GM12875 (cell line): ENCODE data around the gene APMAP.

Source experiments
- H3K4me3 ChIP-seq: one replicate; pipeline ENCODE4 v1.5.1; 2011; ENCODE audit warnings: low read depth, low read length, control low read depth
- CTCF ChIP-seq: IDR thresholded peaks from 2 replicates; pipeline ENCODE4 v1.5.1; 2011; ENCODE audit warnings: low read depth, mild to moderate bottlenecking, control low read depth, inconsistent platforms, low read length, moderate library complexity, borderline replicate concordance; ENCODE audit not compliant: insufficient read depth

APMAP gene

GRCh38 chr20:24979036-24979960 is 13.3 kb downstream of the APMAP start:
- TF ChIP-seq CTCF, result no peak
- no peak overlapping the region for H3K4me3 ChIP-seq

- TF ChIP-seq CTCF, result no peak
- H3K4me3 ChIP-seq, result no peak overlapping the region
Observed at GRCh38 chr20:24978513-24978912, 14.0 kb downstream of the APMAP start.

- TF ChIP-seq CTCF, result no peak
Observed at GRCh38 chr20:24977797-24978196, 14.8 kb downstream of the APMAP start.

GRCh38 chr20:24977336-24977735 is 15.2 kb downstream of the APMAP start:
- TF ChIP-seq CTCF, result no peak
- no peak overlapping the region for H3K4me3 ChIP-seq

More at GRCh38 chr20:24977797-24978196, 14.8 kb downstream of the APMAP start:
- no peak overlapping the region for H3K4me3 ChIP-seq

GRCh38 chr20:24972341-24972740 is 20.2 kb downstream of the APMAP start:
- H3K4me3 ChIP-seq, result no peak overlapping the region
- no peak for TF ChIP-seq CTCF

GRCh38 chr20:24971376-24972101 is 21.0 kb downstream of the APMAP start:
- no peak overlapping the region for H3K4me3 ChIP-seq
- no peak for TF ChIP-seq CTCF

- TF ChIP-seq CTCF, result no peak
- no peak overlapping the region for H3K4me3 ChIP-seq
Observed at GRCh38 chr20:24970754-24971153, 21.8 kb downstream of the APMAP start.
